ENCODE measurements around the gene RYR1. TPM values are rescaled to one million over a fixed set of nuclear protein-coding genes. Genes with fewer than 3 reads are reported as not detected.

RYR1 gene
- total and polyA plus RNA-seq, 2 experiments from 2014 or later: under 0.01 TPM; not detected in 1

DNA sequence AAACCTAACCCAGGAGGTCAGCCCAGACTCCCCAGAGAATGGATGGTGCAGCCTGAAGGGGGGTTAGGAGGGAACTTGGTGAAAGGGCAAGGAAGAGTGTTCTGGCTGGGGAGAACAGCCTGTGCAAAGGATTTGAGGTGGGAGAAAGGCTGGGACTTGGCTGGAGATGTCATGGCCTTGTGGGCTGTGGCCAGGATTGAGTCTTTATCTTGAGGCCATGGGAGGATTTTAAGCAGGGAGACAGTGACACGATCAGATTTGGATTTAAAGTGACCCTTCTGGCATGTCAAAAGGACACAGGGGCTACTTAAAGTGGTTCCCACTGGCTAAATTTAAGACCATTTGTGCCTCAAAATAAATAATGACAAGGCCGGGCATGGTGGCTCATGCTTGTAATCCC, 154.6 kb downstream of the RYR1 start:
- no peak overlapping the region for H2AFZ ChIP-seq
- in situ Hi-C loops (cut with MboI): no loop called here
- H3K4me1 ChIP-seq (ENCODE audit: insufficient read depth): no peaks in the 10 kb centered on the region
- TF ChIP-seq EZH2 (IDR thresholded peaks at IDR 0.05; ENCODE audit: insufficient read depth, poor library complexity, severe bottlenecking) (no peak), EZH2phosphoT487 (IDR thresholded peaks at IDR 0.05; ENCODE audit: insufficient read depth, low read depth) (no peak)
- no peak overlapping the region for H3K27ac ChIP-seq
- H4K20me1 ChIP-seq (ENCODE audit: insufficient read depth): no peaks in the 10 kb centered on the region
- H3K9me3 ChIP-seq (ENCODE audit: low read depth): no peaks in the 10 kb centered on the region
- no peaks in the 10 kb centered on the region for H3K79me2 ChIP-seq (ENCODE audit: insufficient read depth)
- DNase-seq: no peak
- H3K36me3 ChIP-seq (ENCODE audit: low read depth): no peaks in the 10 kb centered on the region
- H3K4me2 ChIP-seq (ENCODE audit: unreplicated experiment): no peak overlapping the region
- H3K9me2 ChIP-seq (ENCODE audit: insufficient read depth): no peaks in the 10 kb centered on the region
- no peaks in the 10 kb centered on the region for H3F3A ChIP-seq (ENCODE audit: insufficient read depth)
- no peaks in the 10 kb centered on the region for H3K27me3 ChIP-seq (replicated peaks; ENCODE audit: insufficient read depth)
- no peak overlapping the region for H3K9ac ChIP-seq
- 55 to 68% methylated on average over 2 of the region's 2 CpGs for WGBS, 2 experiments (ENCODE audit: low coverage in 1 of 2, low lambda C conversion rate in 2 of 2, missing lambda C conversion rate in 2 of 2)
- H3K4me3 ChIP-seq: no peak overlapping the region

DNA sequence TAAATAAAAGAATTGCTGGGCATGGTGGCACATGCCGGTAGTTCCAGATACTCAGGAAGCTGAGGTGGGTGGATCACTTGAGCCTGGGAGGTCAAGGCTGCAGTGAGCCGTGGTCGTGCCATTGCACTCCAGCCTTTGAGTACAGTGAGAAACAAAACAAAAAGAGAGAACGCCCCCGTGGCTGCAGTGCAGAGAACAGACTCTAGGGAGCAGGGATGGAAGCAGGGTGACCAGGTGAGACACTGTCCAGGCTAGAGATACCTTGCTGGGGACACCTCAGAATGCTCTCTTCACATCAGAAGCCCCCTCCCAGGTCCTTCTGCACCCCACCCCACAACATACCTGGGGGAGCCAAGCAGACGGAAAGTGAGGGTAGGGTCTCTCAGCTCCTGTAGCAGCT, 159.4 kb downstream of the RYR1 start:
- Histone ChIP-seq H3K36me3 (ENCODE audit: low read depth) (no peaks in the 10 kb centered on the region), H4K20me1 (ENCODE audit: insufficient read depth) (no peaks in the 10 kb centered on the region), H3K27me3 (replicated peaks; ENCODE audit: insufficient read depth) (no peaks in the 10 kb centered on the region), H3K4me2 (ENCODE audit: unreplicated experiment) (no peak overlapping the region), H3K79me2 (ENCODE audit: insufficient read depth) (no peaks in the 10 kb centered on the region), H3K9me2 (ENCODE audit: insufficient read depth) (no peaks in the 10 kb centered on the region), H3F3A (ENCODE audit: insufficient read depth) (no peaks in the 10 kb centered on the region), H3K4me3 (no peak overlapping the region), H3K9me3 (ENCODE audit: low read depth) (no peaks in the 10 kb centered on the region), H3K4me1 (ENCODE audit: insufficient read depth) (no peaks in the 10 kb centered on the region), H2AFZ (no peak overlapping the region), H3K27ac (no peak overlapping the region), H3K9ac (no peak overlapping the region)
- in situ Hi-C loops (cut with MboI): no loop called here
- TF ChIP-seq EZH2phosphoT487 (IDR thresholded peaks at IDR 0.05; ENCODE audit: insufficient read depth, low read depth) (no peak), EZH2 (IDR thresholded peaks at IDR 0.05; ENCODE audit: insufficient read depth, poor library complexity, severe bottlenecking) (no peak)
- 66 to 72% methylated on average over 6 of the region's 6 CpGs for WGBS, 2 experiments (ENCODE audit: low coverage in 1 of 2, low lambda C conversion rate in 2 of 2, missing lambda C conversion rate in 2 of 2)
- no peak for DNase-seq

DNA sequence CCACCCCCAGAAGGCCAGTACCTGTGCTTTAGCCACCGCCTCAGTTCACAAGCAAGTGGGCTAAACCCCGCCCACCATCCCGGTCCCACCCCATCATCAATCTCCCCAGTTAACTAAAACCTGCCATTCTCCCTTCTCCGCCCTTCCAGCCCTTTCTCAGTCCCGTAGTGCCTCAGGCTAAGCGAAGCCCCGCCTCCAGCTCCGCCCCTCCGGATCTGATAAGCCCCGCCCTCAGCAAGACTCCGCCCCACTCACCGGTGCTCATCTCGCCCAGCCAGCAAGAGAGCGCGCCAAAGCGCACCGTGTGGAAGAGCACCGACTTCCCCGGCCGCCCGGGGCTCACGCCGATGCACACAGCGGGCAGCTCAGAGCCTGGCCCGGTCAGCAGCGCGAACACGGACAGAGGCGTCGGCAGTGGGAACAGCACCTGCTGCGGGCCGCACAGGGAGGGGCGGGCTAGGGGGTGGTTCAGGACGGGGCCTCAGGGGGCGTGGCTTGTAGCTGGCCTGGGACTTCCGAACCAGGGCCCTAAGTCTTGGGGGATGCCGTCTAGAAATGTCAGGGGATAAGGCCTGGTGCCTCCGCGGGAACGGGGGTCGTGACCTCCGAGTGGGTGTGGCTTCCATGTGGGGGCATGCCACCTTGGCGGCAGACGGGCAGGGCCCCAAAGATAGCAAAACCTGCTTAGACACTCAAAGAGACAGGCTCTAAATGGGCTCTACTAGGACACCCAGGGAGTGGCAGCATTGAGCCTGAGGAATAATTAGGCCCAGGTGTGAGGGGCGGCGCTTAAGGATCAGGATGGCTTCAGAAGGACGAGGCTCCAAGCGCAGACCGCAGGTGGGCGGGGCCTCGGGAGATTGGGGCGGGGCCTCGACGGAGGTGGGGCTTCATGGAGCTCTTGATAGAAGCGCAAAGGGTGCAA, 162.8 kb downstream of the RYR1 start:
- Histone ChIP-seq H3K27me3 (replicated peaks; ENCODE audit: insufficient read depth) (no peaks in the 10 kb centered on the region), H3F3A (ENCODE audit: insufficient read depth) (no peaks in the 10 kb centered on the region), H3K9me2 (ENCODE audit: insufficient read depth) (no peaks in the 10 kb centered on the region), H3K9me3 (ENCODE audit: low read depth) (no peaks in the 10 kb centered on the region), H4K20me1 (ENCODE audit: insufficient read depth) (no peaks in the 10 kb centered on the region), H3K36me3 (ENCODE audit: low read depth) (no peaks in the 10 kb centered on the region), H2AFZ (no peak overlapping the region), H3K79me2 (ENCODE audit: insufficient read depth) (no peaks in the 10 kb centered on the region), H3K4me2 (ENCODE audit: unreplicated experiment) (no peak overlapping the region), H3K9ac (no peak overlapping the region), H3K27ac (no peak overlapping the region), H3K4me1 (ENCODE audit: insufficient read depth) (no peaks in the 10 kb centered on the region), H3K4me3 (no peak overlapping the region)
- WGBS, 2 experiments (ENCODE audit: low coverage in 1 of 2, low lambda C conversion rate in 2 of 2, missing lambda C conversion rate in 2 of 2): 12% methylated on average over 48 to 55 of the region's 55 CpGs
- DNase-seq: peak; percentile 32
- TF ChIP-seq EZH2phosphoT487 (IDR thresholded peaks at IDR 0.05; ENCODE audit: insufficient read depth, low read depth) (no peak), EZH2 (IDR thresholded peaks at IDR 0.05; ENCODE audit: insufficient read depth, poor library complexity, severe bottlenecking) (no peak)
- in situ Hi-C loops (cut with MboI): no loop called here

DNA sequence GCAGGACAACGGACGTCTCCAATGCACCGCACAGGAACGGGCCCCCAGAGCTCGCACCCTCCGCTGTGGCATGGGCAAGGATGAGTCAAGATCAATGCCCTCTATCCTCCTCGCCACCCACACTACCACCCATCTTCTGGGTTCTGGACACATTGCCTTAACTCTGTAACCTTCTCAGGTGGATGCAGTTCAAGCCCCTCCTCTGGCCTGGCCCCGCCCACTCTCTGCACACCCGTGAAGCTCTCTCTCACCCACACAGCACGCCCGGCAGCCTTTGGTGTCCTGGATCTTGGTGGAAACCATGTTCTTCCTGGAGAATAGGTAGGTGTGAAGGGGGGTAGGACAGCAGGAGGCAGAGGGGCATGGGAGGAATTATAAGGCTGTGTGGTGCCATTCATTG, 163.6 kb downstream of the RYR1 start:
- H3F3A ChIP-seq (ENCODE audit: insufficient read depth): no peaks in the 10 kb centered on the region
- DNase-seq: no peak
- 72% methylated on average over 11 of the region's 11 CpGs for WGBS, 2 experiments (ENCODE audit: low coverage in 1 of 2, low lambda C conversion rate in 2 of 2, missing lambda C conversion rate in 2 of 2)
- no peak overlapping the region for H3K4me3 ChIP-seq
- no peak overlapping the region for H3K4me2 ChIP-seq (ENCODE audit: unreplicated experiment)
- H3K27ac ChIP-seq: no peak overlapping the region
- no peaks in the 10 kb centered on the region for H3K4me1 ChIP-seq (ENCODE audit: insufficient read depth)
- H3K36me3 ChIP-seq (ENCODE audit: low read depth): no peaks in the 10 kb centered on the region
- no peak overlapping the region for H3K9ac ChIP-seq
- no peaks in the 10 kb centered on the region for H3K9me3 ChIP-seq (ENCODE audit: low read depth)
- no peaks in the 10 kb centered on the region for H4K20me1 ChIP-seq (ENCODE audit: insufficient read depth)
- H3K79me2 ChIP-seq (ENCODE audit: insufficient read depth): no peaks in the 10 kb centered on the region
- no peak for TF ChIP-seq EZH2phosphoT487 (IDR thresholded peaks at IDR 0.05; ENCODE audit: insufficient read depth, low read depth)
- no peak for TF ChIP-seq EZH2 (IDR thresholded peaks at IDR 0.05; ENCODE audit: insufficient read depth, poor library complexity, severe bottlenecking)
- H3K27me3 ChIP-seq (replicated peaks; ENCODE audit: insufficient read depth): no peaks in the 10 kb centered on the region
- in situ Hi-C loops (cut with MboI): no loop called here
- H2AFZ ChIP-seq: no peak overlapping the region
- H3K9me2 ChIP-seq (ENCODE audit: insufficient read depth): no peaks in the 10 kb centered on the region

All from GM23248 (cell line).